Measurements from ENCODE around the gene MSI2.

MSI2 gene

GRCh38 chr17:57246257-57246656, 10.1 kb upstream of the MSI2 start:
- DNase-seq, result no peak

- no peak for DNase-seq
These were observed 9.1 kb upstream of the MSI2 start for GRCh38 chr17:57247261-57247660.

DNA sequence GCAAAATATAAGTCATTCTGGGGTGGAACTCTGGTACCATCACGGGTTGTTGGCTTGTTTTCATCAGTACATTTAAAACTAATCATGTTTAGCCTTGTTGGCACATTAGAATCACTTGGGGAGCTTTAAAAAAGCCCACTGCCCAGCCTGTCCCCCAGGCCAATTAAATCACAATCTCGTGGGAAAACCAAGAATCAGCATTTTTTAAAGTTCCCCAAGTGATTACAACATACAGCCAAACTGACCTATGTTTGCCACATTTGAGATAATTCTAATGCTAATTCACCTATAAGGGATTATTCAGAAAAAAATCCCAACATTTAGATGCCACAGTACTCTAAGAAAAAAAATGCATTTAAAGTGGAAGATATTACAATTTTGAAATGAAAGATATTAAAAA, 8.4 kb upstream of the MSI2 start:
- DNase-seq, result no peak

DNA sequence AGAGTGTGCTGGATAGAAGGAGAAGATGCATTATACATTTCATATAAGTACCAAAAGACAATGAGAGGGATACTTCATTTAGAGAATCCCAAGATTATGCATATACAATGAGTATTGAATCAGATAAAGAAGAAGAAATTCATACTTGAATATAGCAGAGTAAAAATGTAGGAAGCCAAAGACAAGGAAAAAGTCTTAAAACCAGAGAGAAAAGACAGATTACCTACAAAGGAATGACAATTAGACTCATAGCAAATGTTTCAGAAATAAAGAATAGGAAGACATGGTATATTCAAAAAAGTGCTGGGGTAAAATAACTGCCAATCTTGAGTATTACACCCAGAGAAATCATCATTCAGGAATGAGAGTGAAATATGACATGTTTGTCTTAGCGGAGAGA, 6.8 kb upstream of the MSI2 start:
- no peak for DNase-seq

GRCh38 chr17:57251211-57251787, 5.0 kb upstream of the MSI2 start:
- DNase-seq, result no peak

- no peak for DNase-seq
These were observed 2.8 kb upstream of the MSI2 start for GRCh38 chr17:57253362-57254065.

GRCh38 chr17:57255182-57255775, 1.0 kb upstream of the MSI2 start:
- no peak for DNase-seq

- peak; percentile 7 for DNase-seq
These were observed 387 bp downstream of the MSI2 start for GRCh38 chr17:57256708-57257112.

DNA sequence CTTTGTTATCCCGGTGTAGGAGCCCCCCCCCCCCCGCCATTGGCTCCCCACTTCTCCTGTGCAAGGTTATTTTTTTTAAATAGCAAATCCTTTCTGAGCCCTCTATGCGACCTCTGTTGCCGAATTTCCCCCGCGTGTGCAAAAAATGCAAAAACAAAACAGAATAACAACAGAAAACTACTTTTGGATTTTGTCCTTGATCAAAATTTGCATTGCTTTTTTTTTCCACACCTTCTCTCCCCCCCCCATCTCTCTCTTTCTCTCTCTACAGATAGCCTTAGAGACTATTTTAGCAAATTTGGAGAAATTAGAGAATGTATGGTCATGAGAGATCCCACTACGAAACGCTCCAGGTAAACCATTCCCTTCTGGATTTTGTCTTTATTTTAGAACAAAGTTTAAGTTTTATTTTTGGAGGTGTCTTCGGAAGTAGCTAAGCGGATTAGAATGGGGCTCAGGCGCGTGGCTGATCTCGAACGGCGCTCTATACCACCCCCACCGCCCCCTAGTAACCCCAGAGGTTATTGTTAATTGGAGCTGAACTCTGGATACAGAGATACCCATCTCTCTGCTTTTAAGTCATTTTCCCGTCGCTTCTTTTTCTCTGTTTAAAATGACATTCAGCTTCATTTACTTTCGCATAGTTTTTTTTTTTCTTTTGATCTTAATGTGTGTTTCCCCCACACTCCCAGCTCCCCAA, 1.0 kb downstream of the MSI2 start:
- no peak for DNase-seq

DNA sequence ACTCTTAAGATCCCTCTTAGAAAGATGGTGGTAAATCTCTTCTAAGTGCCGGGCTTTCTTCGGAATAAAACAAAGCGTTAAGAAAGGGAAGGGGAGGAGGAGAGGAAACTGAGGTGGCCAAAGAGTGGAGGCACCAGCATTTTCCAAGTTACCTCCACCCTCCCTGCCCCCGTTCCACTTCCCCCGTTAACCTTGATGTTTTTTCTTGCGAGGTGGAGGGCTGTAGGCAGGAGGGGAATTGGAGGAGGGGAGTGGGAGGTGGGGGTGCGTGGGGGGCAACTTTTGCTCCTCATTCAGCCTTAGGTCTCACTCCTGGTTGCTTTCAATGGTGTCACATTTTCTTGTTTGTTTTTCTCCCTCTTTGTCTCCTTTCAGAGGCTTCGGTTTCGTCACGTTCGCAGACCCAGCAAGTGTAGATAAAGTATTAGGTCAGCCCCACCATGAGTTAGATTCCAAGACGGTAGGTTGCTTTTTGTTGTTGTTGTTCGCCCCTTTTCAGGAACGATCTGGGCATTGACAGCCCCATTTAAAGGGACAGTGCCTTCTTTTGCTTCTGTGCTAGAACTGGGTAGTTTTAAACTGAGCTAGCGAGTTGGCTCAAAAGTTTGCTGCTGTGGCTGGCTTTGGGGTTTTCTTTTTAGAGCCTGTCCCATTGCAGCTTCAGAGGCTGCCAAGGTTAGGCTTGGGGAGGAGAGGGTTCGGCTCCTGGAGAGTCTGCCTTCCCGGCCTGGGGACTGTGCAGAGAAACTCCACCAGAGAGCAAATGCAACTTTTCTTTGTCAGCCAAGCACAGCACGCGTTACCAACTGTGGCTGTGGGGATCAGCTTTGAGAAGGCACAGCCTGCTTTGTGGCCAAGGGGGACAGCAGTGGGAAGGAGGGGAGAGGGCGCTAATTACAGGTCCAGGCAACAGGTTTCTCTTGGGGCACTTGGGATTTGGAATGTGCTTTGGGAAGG, 1.9 kb downstream of the MSI2 start:
- no peak for DNase-seq

DNA sequence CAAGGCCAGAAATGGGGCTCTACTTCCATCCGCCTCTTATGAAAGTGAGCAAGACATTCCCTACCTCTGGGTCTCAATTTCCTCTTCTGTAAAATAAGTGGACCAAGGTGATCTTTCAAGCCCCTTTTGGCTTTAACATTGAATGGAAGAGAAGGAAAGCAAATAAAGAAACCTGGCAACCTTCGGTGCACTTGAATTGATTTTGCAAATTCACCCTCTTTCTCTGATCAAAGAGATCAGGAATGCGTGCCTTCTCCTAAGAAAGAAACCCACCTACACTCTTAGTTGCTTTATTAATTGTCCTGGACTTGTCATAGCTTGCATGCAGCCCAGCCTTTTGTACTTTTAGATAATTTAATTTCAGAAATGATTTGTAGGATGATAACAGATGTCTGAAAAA, 3.0 kb downstream of the MSI2 start:
- no peak for DNase-seq

DNA sequence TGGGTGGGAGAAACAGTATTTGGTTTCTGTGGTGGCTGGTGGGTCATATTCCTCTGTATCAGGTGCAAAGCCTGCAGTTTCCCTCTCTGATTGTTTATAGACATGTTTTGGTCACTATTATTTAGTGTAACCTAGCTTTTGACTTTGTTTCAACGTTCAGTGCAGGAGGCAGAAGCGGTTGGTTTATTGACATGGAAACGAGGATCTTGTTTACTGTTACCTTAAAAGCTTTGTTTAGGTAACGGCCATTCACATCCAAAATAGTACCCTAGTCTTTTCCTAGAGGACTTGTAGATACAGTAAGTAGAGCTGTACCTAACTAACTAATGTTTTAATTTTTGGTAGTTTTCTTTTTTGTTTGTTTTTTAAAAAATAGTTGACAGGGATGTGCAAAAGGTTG, 3.5 kb downstream of the MSI2 start:
- DNase-seq, result no peak

DNA sequence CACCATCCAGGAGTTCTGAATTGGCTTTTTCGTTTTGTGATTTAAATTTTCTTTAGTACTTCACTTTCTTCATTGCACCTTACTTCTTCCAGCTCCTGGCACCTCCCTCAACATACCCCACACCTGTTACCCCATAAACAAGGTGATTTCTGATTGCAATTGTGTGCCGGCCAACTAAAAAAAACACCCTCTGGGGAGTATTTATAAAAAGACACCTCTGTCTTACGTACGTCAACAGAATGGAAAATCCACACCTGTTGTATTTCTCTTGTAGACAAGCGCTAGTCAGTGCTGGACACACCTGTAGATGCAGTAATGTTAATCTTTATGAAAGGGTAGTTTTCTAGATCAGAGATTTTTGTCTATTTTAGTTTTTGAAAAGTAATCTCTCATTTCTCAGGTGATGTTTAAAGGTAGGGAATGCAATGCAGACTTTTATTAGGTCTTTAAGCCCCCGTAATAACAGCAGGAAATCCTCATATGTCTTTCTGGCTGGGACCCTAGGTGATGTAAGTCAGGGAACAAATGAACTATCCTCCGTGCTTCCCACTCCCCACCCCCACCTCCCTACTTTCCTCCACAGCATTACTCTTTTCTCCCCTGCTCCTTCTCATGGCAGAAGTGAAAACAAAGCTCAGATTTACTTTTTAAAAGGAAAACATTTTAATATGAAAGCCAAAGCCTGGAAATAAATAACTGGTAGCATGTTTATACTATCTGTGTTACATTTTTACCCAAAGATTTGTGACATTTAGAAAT, 4.2 kb downstream of the MSI2 start:
- no peak for DNase-seq

GRCh38 chr17:57261084-57261461, 4.8 kb downstream of the MSI2 start:
- DNase-seq, result no peak

DNA sequence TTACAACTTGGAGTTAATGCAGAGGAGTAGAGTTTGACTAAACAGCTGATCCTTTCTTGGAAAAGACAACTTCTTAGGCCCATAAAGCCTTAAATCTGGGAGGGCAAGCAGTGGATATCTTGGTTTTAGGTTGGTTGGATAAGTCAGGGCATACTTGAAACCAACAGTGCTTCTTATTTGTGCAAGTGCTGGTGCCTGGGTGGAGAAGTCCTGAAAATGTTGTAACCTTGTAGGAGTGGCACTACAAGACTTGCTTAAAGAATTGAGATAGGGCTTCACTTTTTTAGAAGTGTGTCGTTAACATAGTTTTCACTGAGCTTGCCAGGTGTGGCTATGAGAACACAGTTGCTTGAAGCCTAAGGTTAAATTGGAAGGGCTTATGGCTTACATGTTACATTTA, 6.2 kb downstream of the MSI2 start:
- DNase-seq, result no peak

DNA sequence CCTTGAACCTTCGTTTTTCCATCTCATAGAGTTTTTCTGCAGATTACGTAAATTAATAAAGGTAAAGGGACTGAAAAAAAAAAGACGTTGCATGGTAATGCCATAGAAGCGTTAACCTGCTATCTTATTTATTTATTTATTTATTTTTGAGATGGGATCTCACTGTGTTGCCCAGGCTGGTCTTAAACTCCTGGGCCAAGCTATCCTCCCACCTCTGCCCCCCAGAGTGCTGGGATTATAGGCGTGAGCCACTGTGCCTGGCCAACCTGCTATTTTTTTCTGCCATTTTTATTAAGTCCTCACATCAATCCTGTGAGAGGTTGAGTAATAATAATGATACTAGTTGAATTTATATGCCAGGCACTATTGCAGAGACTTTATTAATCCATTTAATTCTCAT, 7.9 kb downstream of the MSI2 start:
- no peak for DNase-seq

- DNase-seq, result no peak
These were observed 8.5 kb downstream of the MSI2 start for GRCh38 chr17:57264776-57265175.

- no peak for DNase-seq
These were observed 10.6 kb downstream of the MSI2 start for GRCh38 chr17:57266902-57267311.

DNA sequence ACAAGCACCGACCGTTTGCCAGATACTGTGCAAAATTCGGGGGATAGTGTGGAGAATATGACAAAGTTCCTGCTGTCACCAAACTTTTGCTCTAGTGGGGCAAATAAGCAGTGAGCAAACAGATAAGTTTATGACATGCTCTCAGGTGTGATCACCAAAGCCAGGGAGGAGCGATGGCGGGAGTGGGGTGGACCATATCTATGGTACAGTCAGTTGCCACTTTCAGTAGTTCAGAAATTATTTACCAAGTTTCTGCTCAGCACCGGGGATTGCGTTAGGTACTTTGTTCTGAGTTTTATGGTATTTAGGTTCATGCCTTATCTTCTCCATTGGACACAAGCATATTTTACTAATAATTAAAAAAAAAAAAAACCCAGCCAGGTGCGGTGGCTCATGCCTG, 11.9 kb downstream of the MSI2 start:
- no peak for DNase-seq

GRCh38 chr17:57269052-57269451, 12.7 kb downstream of the MSI2 start:
- no peak for DNase-seq

- DNase-seq, result no peak
These were observed 13.4 kb downstream of the MSI2 start for GRCh38 chr17:57269598-57270255.

Data from fibroblast of skin of scalp (primary cell).